HG02870 (cell line): ENCODE measurements around the gene CYRIA.
A peak's percentile ranks its signal among the peaks of the same experiment; 100 is the strongest.

Experiments used
- ATAC-seq: cut with Tn5 transposase; IDR thresholded peaks from one replicate; pipeline ENCODE4 v1.9.1; 2021; ENCODE audit warnings: mild to moderate bottlenecking, moderate library complexity; ENCODE audit not compliant: unreplicated experiment

Gene CYRIA

GRCh38 chr2:16665748-16666448 is at the start of gene CYRIA:
TSS of gene CYRIA (minus strand) at chr2:16665834. CDS start at chr2:16588119, 77,715 bp downstream.
- peak; percentile 47 for ATAC-seq

- ATAC-seq, result peak; percentile 64
Measured at GRCh38 chr2:16713011-16713423, 47.4 kb upstream of the CYRIA start.

GRCh38 chr2:16709769-16710168 is 44.1 kb upstream of the CYRIA start:
- no peak for ATAC-seq

DNA sequence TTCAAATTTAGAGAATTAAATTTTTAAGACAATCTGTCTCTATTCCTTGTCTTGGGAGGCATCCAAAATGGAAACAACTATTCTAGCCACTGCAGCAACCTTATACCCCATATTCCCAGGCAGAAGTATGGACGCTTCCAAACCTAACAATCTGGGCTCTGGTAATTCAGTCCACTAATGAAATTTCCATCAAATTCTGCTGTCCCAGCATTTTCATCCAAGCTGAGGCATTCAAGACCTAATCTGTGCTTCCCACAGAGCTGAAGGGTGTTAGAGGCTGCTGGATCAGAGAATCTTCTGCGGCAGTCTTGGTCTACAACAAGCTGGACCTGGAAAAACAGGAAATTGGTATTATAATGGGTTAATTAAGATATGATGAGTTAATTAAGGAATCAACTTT is 42.5 kb upstream of the CYRIA start:
- no peak for ATAC-seq

DNA sequence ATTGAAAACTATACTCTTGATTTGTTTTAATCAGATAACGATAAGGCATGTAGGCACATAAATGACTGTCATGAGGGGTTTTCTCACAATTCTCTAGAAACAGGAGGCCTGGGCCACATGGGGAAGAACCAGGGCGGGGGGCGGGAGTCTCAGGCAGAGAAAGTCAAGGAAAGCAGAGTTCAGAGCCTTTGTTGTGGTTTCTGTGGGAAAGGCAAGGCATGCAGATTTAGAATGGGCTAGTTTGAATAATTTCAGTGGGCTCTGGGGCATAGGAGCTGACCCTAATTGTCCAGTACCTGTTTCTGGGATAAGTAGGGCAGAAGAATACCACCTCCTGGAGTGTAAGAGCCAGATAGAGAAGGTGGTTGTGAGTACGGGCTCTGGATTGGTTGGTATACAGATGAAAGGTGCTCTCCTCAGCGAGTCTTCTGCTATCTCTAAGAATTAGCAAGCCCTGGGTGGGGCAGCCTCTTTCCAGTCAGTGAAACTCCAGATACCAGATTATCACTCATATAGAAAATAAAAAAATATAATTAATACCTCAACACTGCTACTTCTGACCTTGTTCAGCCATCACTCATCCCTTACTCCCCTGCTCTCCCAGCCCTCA is 41.5 kb upstream of the CYRIA start:
- no peak for ATAC-seq

- no peak for ATAC-seq
Measured at GRCh38 chr2:16700551-16701259, 35.1 kb upstream of the CYRIA start.

- no peak for ATAC-seq
Measured at GRCh38 chr2:16693854-16694253, 28.2 kb upstream of the CYRIA start.

DNA sequence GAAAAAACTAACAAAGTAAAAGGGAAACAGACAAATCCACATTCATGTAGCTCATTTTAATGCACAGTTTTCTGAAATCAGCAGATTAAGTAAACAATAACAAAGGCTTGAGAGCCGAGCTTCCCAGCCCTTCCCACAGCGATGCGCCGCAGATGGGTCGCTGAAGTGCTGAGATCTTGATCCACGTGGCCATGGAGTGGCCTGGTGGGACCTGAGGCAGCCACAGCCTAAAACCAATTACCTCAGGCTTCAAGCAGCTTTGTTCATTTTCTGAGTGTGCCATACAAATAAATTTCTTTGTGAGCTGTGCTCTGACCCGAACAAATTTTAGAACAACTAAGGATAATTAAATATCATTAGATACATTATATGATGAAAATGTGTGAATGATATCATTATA is 25.6 kb upstream of the CYRIA start:
- no peak for ATAC-seq

DNA sequence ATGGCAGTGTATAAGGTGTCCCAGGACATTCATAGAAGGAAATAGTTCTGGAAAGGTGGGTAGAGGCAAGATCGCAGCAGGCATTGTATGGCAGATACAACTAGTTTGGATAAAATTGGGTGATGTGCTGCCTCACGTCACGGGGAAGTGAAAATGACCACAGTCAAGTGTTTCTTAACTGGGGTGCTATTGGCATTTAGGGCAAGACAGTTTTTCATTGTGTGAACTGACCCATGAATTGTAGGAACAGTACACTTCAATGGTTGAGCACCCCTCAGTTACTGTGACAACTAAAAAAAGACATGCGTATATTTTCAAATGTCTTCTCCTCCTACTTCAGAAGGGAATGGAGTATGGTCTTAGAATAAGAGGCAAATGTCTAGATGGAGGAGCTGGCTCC is 22.3 kb upstream of the CYRIA start:
- ATAC-seq, result no peak

- ATAC-seq, result no peak
Measured at GRCh38 chr2:16687222-16687621, 21.6 kb upstream of the CYRIA start.

GRCh38 chr2:16686641-16687040 is 21.0 kb upstream of the CYRIA start:
- ATAC-seq, result no peak

DNA sequence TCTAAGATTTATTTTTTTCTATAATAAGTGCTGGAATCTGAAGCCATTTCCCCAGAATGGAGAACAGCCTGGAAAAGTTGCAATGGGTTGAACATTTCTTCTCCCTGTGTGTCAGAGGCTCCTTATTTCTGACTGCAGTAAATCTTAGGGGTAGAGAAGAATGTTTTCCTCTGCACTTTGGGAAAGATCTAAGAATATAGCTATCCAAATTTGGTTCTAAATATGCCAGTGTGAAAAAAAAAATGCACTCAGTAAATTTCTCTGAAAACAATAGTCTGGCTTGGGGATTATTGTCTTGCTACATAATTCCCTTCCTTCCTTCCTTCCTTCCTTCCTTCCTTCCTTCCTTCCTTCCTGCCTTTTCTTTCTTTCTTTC is 19.7 kb upstream of the CYRIA start:
- no peak for ATAC-seq

GRCh38 chr2:16684676-16685339 is 19.2 kb upstream of the CYRIA start:
- ATAC-seq, result no peak

GRCh38 chr2:16683576-16683975 is 17.9 kb upstream of the CYRIA start:
- ATAC-seq, result peak; percentile 68

- no peak for ATAC-seq
Measured at GRCh38 chr2:16682431-16683118, 16.9 kb upstream of the CYRIA start.

GRCh38 chr2:16680781-16681180 is 15.1 kb upstream of the CYRIA start:
- ATAC-seq, result no peak

GRCh38 chr2:16680304-16680703 is 14.7 kb upstream of the CYRIA start:
- no peak for ATAC-seq

DNA sequence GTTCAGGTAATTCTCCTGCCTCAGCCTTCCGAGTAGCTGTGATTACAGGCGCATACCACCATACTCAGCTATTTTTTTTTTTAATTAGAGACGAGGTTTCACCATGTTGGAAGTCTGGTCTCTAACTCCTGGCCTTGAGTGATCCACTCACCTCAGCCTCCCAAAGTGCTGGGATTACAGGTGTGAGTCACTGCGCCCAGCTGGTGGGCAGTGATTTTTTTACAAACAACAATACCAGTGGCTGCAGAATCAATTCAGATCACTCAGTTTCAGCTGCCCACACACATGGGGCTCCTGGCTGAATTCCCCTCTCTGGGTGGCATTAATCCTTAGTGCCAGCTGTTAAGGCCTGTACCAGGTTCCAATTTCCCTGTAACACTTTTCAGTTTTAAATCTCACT is 13.3 kb upstream of the CYRIA start:
- ATAC-seq, result no peak

- ATAC-seq, result no peak
Measured at GRCh38 chr2:16677875-16678274, 12.2 kb upstream of the CYRIA start.

GRCh38 chr2:16675781-16676180 is 10.1 kb upstream of the CYRIA start:
- ATAC-seq, result no peak

DNA sequence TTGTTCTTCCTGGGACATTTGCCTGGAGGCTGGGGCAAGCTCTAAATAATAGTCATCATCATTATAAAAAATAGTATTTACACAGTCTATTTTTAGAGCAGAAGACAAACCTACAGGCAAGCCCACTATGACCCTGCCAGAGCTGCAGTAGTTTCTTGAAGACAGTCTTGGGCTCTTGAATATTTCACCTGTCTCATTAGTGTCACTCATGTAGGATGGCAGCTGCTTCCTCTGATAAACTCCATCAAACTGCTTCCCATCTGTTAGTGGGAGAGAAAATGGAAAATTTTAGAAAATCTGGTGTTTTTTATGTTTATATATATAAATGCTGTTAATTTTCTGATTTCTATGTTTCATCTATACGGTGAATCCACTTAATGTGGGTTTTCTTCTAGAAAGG is 8.5 kb upstream of the CYRIA start:
- ATAC-seq, result no peak
